GM12801 (cell line): ENCODE results near the gene FLRT3.

ENCODE experiments used
- CTCF ChIP-seq: IDR thresholded peaks from one replicate; pipeline ENCODE4 v1.5.1; 2011; ENCODE audit warnings: control low read depth; ENCODE audit not compliant: insufficient read length; ENCODE audit errors: extremely low read depth

The FLRT3 gene

DNA sequence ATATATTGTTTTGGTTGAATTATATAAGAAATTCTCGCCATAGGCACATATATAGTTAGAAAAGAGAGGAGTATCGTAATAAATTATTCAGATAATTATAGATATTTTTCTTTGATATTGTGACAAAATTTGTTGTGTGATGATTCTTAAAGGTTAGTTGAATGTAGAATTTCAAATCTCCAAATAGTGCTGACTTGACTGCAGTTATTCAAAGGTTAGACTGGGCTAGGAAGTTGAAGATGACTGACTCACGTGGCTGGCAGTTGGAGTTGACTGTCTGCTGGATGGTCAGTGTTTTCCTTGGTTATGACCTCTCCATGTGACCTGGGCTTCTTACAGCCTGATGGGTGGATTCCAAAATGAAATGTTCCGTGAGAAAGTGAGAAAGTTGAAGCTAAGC is 55.3 kb downstream of the FLRT3 start:
- TF ChIP-seq CTCF, result no peak
